HepG2 (cell line): ENCODE data around the gene MYADML2. TPM values are rescaled to one million over a fixed set of nuclear protein-coding genes. Genes with fewer than 3 reads are reported as not detected.
A peak's percentile ranks its signal among the peaks of the same experiment; 100 is the strongest.

Experiments
- ATAC-seq: fragments of 200-7000 bp; cut with Tn5 transposase; 3 replicates; pipeline ENCODE4 v1.9.1; 2020; ENCODE audit warnings: mild to moderate bottlenecking, moderate library complexity
- BruUV-seq: library from RNA; stranded (reverse); fragments of 400-500 nt; replicated peaks from 2 replicates; lab custom pipeline; 2021; lab: Mats Ljungman, UMichigan
- CTCF ChIA-PET: fragments of 300-600 bp; formaldehyde crosslinking; extraction: SDS; loops from one replicate; lab custom pipeline; 2021; ENCODE audit warnings: low total read pairs, inconsistent platforms, low intra/inter-chr PET ratio; lab: Yijun Ruan, JAX
- POLR2A ChIA-PET: fragments of 350-600 bp; sonication (Branson Sonifier 250); formaldehyde crosslinking; loops from one replicate; lab custom pipeline; 2020; ENCODE audit warnings: antibody characterized with exemption, inconsistent platforms; lab: Yijun Ruan, JAX
- DNase-seq: peaks from one replicate; pipeline ENCODE4 v3.0.0-alpha.2; 2015; ENCODE audit warnings: low spot score
- FAIRE-seq: peaks from 3 replicates; lab custom pipeline; 2011; peaks lifted over from hg19 to GRCh38; lab: Jason Lieb, UNC
- H2AFZ ChIP-seq: one replicate; pipeline ENCODE4 v1.6.1; 2011; ENCODE audit warnings: low read length, inconsistent platforms
- H3K27ac ChIP-seq: fragments of 300-600 bp; 3 replicates; pipeline ENCODE4 v1.8.0; 2011; ENCODE audit warnings: mixed run types, mild to moderate bottlenecking, mixed read lengths, low read length, inconsistent platforms; ENCODE audit not compliant: insufficient read depth; ENCODE audit errors: extremely low read length
- H3K27me3 ChIP-seq, 2 experiments: fragments of 200-600 bp in 1 of 2; 2 replicates in 1 of 2; 3 replicates in 1 of 2; pipeline versions ENCODE4 v1.6.0 to v1.8.0; 2011; ENCODE audit warnings: low read length in 2 of 2, mild to moderate bottlenecking in 2 of 2, moderate library complexity in 2 of 2, inconsistent platforms in 1 of 2; ENCODE audit not compliant: insufficient read depth in 2 of 2, control insufficient read depth in 1 of 2
- H3K36me3 ChIP-seq, 2 experiments: fragments of 200-600 bp in 1 of 2; replicated peaks in 1 of 2; 2 replicates in 1 of 2; 3 replicates in 1 of 2; pipeline versions ENCODE4 v1.5.1 to v1.8.0; 2011; ENCODE audit warnings: low read length in 2 of 2, inconsistent platforms in 1 of 2; ENCODE audit not compliant: insufficient read depth in 2 of 2, control insufficient read depth in 1 of 2
- H3K4me1 ChIP-seq: 2 replicates; pipeline ENCODE4 v1.5.1; 2012; ENCODE audit warnings: low read length, inconsistent platforms; ENCODE audit not compliant: insufficient read depth
- H3K4me2 ChIP-seq: 2 replicates; pipeline ENCODE4 v1.6.0; 2011; ENCODE audit warnings: low read depth, low read length, inconsistent platforms
- H3K4me3 ChIP-seq, 3 experiments: fragments of 200-600 bp in 1 of 3; sonication (generic), shearing (Covaris generic) in 1 of 3; replicated peaks in 1 of 3; 2 replicates each; pipeline ENCODE4 v1.5.1; 2011 to 2016; ENCODE audit warnings: low read length in 3 of 3, inconsistent platforms in 2 of 3, low read depth in 2 of 3, mild to moderate bottlenecking in 2 of 3, control low read depth in 1 of 3, mixed read lengths in 1 of 3; ENCODE audit not compliant: insufficient read depth in 1 of 3
- H3K79me2 ChIP-seq: one replicate; pipeline ENCODE4 v1.6.1; 2011; ENCODE audit warnings: low read length, inconsistent platforms; ENCODE audit not compliant: insufficient read depth
- H3K9ac ChIP-seq: 2 replicates; pipeline ENCODE4 v1.6.0; 2011; ENCODE audit warnings: mild to moderate bottlenecking, low read depth, low read length, inconsistent platforms; ENCODE audit not compliant: insufficient read depth
- H3K9me3 ChIP-seq: 2 replicates; pipeline ENCODE4 v1.5.1; 2012; ENCODE audit warnings: mild to moderate bottlenecking, low read length
- H4K20me1 ChIP-seq: 2 replicates; pipeline ENCODE4 v1.6.0; 2011; ENCODE audit warnings: inconsistent platforms, mild to moderate bottlenecking, low read length, moderate library complexity; ENCODE audit not compliant: insufficient read depth
- AGO1 ChIP-seq: fragments of 200-400 bp; formaldehyde crosslinking; IDR thresholded peaks from 2 replicates; pipeline ENCODE4 v1.6.1; 2017; ENCODE audit warnings: mild to moderate bottlenecking, low read depth, low read length, moderate library complexity; ENCODE audit not compliant: poor library complexity, severe bottlenecking
- AGO2 ChIP-seq: fragments of 200-400 bp; formaldehyde crosslinking; optimal IDR thresholded peaks from 2 replicates; pipeline ENCODE3; 2017; ENCODE audit warnings: mild to moderate bottlenecking, low read depth, low read length, moderate library complexity
- DPF2 ChIP-seq: sonication (generic); formaldehyde crosslinking; IDR thresholded peaks from 2 replicates; pipeline ENCODE4 v1.4.0; 2020; ENCODE audit warnings: mild to moderate bottlenecking, low read depth, missing genetic modification reagents, borderline replicate concordance
- KAT7 ChIP-seq: IDR thresholded peaks from 2 replicates; pipeline ENCODE4 v1.6.1; 2018; ENCODE audit warnings: borderline replicate concordance, missing compliant biosample characterization
- MAFF ChIP-seq: IDR thresholded peaks from 2 replicates; pipeline ENCODE4 v1.6.1; 2011; ENCODE audit warnings: low read depth, low read length, improper control_type of control experiment
- POLR2G ChIP-seq: fragments of 200-400 bp; formaldehyde crosslinking; IDR thresholded peaks from 2 replicates; pipeline ENCODE4 v1.6.1; 2018; ENCODE audit warnings: mild to moderate bottlenecking, low read depth, low read length, moderate library complexity
- SALL1 ChIP-seq: sonication (generic); formaldehyde crosslinking; IDR thresholded peaks from 2 replicates; pipeline ENCODE4 v1.8.0; 2022; ENCODE audit warnings: mild to moderate bottlenecking, missing genetic modification reagents
- SALL2 ChIP-seq: sonication (generic); formaldehyde crosslinking; IDR thresholded peaks from 2 replicates; pipeline ENCODE4 v1.8.1; 2023; ENCODE audit warnings: mild to moderate bottlenecking, missing genetic modification reagents, inconsistent platforms
- SSRP1 ChIP-seq: IDR thresholded peaks from 2 replicates; pipeline ENCODE4 v1.6.1; 2016; ENCODE audit warnings: control low read depth
- ZNF350 ChIP-seq: sonication (generic); formaldehyde crosslinking; IDR thresholded peaks from 2 replicates; pipeline ENCODE4 v1.4.0; 2020; ENCODE audit warnings: mild to moderate bottlenecking, low read depth, missing genetic modification reagents, borderline replicate concordance
- ZNF543 ChIP-seq: sonication (generic); formaldehyde crosslinking; IDR thresholded peaks from 2 replicates; pipeline ENCODE4 v1.4.0; 2020; ENCODE audit warnings: mild to moderate bottlenecking, missing genetic modification reagents
- ZNF772 ChIP-seq: sonication (generic); formaldehyde crosslinking; IDR thresholded peaks from 2 replicates; pipeline ENCODE4 v1.5.0; 2020; ENCODE audit warnings: mild to moderate bottlenecking, missing genetic modification reagents
- WGBS: methylation state at CpG from one replicate; pipeline ENCODE4 v1.1.6; 2017; ENCODE audit warnings: low lambda C conversion rate; 5-methylcytosine and 5-hydroxymethylcytosine counted together
- in situ Hi-C: cut with HindIII; loops from 2 replicates; pipeline ENCODE4 v1.10.0; 2017; ENCODE audit warnings: low pct_unique_long_range_greater_than_20kb; ENCODE audit not compliant: extremely low pct_ligation_motif_present
- intact Hi-C: fragments of 100-400 bp; cut with micrococcal nuclease; formaldehyde crosslinking; loops from one replicate; pipeline ENCODE4 v1.10.0; 2022; ENCODE audit not compliant: unreplicated experiment
- polyA plus RNA-seq, 8 experiments: library from polyadenylated mRNA; depleted of rRNA in 3 of 8; stranded (reverse) in 7 of 8; unstranded in 1 of 8; fragments of >200 nt; fragmentation: Illumina TruSeq in 4 of 8; extraction: Trizol in 4 of 8; gene quantifications; 2 replicates each; pipeline versions ENCODE4 v1.2.1 to v1.2.3, GENCODE V29; 2011 to 2016; ENCODE audit warnings: low read depth in 4 of 8, missing spikeins in 1 of 8, mixed read lengths in 1 of 8; ENCODE audit not compliant: insufficient read depth in 1 of 8
- total RNA-seq, 5 experiments: library from RNA; depleted of rRNA; stranded (reverse); fragments of >200 nt; fragmentation: Illumina TruSeq; extraction: Trizol; gene quantifications; 2 replicates each; pipeline ENCODE4 v1.2.3, GENCODE V29; 2016; ENCODE audit warnings: low read depth in 1 of 5
- TF ChIP-seq, protein P1 (sequence below): sonication (generic); formaldehyde crosslinking; IDR thresholded peaks from 2 replicates; pipeline ENCODE4 v1.9.0; 2022; ENCODE audit warnings: low read depth, missing genetic modification reagents
- TF ChIP-seq, protein P2 (sequence below): sonication (generic); formaldehyde crosslinking; IDR thresholded peaks from 2 replicates; pipeline ENCODE4 v1.4.0; 2020; ENCODE audit warnings: missing genetic modification reagents
- TF ChIP-seq, protein P3 (sequence below): fragments of 450-650 bp; IDR thresholded peaks from 2 replicates; pipeline ENCODE4 v1.6.1; 2016
- TF ChIP-seq, protein P4 (sequence below): sonication (generic); formaldehyde crosslinking; IDR thresholded peaks from 2 replicates; pipeline ENCODE4 v1.4.0; 2020; ENCODE audit warnings: mild to moderate bottlenecking, missing genetic modification reagents

The MYADML2 gene
- total and polyA plus RNA-seq, 2 of the 13 experiments (the other 11 are each of a cell fraction or from before 2014, with no cell fraction given), result not detected

DNA sequence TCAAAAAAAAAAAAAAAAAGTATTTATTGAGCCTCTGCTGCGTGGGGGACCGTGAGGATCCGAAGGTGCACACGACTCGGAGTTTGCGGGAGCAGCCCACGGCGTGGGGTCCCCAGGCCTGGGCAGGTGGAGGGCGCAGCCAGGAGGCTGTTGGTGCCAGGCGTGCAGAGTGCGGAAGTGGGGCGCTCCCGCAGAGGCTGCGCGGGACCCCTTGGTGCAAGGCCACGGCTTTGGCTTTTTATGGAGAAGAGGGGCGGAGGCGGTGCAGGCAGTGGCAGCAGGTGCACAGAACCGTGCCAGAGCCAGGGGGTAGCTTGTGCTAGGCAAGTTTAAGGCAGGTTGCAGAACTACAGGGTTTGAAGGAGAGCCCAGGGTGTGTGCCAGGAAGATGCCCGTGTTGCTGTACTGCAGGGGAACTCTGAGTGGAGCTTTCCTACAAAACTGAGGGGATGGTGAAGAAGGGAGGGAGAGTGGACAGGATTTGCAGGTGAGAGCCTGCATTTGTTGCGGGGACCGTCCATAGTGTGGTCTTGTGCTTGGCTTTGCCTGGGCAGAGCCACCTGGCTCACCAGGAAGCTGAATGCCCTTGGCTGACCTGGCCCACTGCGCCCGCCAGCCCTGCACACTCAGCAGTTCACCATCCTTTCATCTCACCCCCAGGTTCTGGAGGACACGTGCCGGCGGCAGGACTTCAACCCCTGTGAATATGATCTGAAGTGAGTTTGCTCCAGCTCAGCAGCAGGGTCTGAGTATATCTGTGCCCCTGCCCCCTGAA lies 31.7 kb upstream of the MYADML2 start:
- Histone ChIP-seq H3K36me3 (peaks cover 4 to 18% of the 10 kb centered on the region in 2 experiments; a peak in 4 of 5 replicates), H2AFZ (no peak overlapping the region), H3K27me3 (no peaks in the 10 kb centered on the region), H3K27ac (peak overlapping the region; percentile 85), H4K20me1 (no peaks in the 10 kb centered on the region), H3K4me1 (peaks cover 64% of the 10 kb centered on the region), H3K4me3 (peak overlapping the region; percentile 86 to 92 (median 87)), H3K4me2 (peak overlapping the region; percentile 91), H3K9me3 (peaks cover 3% of the 10 kb centered on the region; the same call in 1 of the 2 replicates), H3K9ac (peak overlapping the region; percentile 95), H3K79me2 (peaks cover 26% of the 10 kb centered on the region)
- DNase-seq (no peak), ATAC-seq (no peak), FAIRE-seq (no peak)
- TSS peak; percentile 56 for BruUV-seq
- ChIA-PET POLR2A (interaction anchor here (0.8 to 14.1 kb wide), 9 partner anchors 10 to 128 kb away, joined by 3 to 382 read pairs (median 4); partner anchors contain the start of genes CENPX, LRRC45 and NOTUM), CTCF (interaction anchor here (1.4 to 5.6 kb wide), 3 partner anchors 16 to 41 kb away, joined by 3 to 25 read pairs (median 3); partner anchors contain the start of gene NOTUM)
- 86% methylated on average over 26 of the region's 27 CpGs for WGBS
- in situ Hi-C loops, result no loop called here
- intact Hi-C loops, result loop anchor here (10.0 kb wide), 1 partner anchor 116 kb away; the partner anchor contains the start of gene FASN
- TF ChIP-seq, protein P1, sequence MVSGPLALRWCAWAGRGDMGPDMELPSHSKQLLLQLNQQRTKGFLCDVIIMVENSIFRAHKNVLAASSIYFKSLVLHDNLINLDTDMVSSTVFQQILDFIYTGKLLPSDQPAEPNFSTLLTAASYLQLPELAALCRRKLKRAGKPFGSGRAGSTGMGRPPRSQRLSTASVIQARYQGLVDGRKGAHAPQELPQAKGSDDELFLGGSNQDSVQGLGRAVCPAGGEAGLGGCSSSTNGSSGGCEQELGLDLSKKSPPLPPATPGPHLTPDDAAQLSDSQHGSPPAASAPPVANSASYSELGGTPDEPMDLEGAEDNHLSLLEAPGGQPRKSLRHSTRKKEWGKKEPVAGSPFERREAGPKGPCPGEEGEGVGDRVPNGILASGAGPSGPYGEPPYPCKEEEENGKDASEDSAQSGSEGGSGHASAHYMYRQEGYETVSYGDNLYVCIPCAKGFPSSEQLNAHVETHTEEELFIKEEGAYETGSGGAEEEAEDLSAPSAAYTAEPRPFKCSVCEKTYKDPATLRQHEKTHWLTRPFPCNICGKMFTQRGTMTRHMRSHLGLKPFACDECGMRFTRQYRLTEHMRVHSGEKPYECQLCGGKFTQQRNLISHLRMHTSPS, result peak; percentile 94
- TF ChIP-seq AGO1 (peak; percentile 47), ZNF350 (CRISPR knock-in tag) (0 out of 2 replicates have a peak, but pooled peaks have one; percentile 26), MAFF (peak; percentile 79), ZNF772 (CRISPR knock-in tag) (0 out of 2 replicates have a peak, but pooled peaks have one; percentile 25), ZNF543 (CRISPR knock-in tag) (0 out of 2 replicates have a peak, but pooled peaks have one; percentile 2), SSRP1 (CRISPR knock-in tag) (peak; percentile 27; the same call in 1 of the 2 replicates), KAT7 (CRISPR knock-in tag) (peak; percentile 45; the same call in 1 of the 2 replicates), DPF2 (CRISPR knock-in tag) (no peak), POLR2G (peak; percentile 21; the same call in 1 of the 2 replicates), AGO2 (peak; percentile 95), SALL2 (CRISPR knock-in tag) (0 out of 2 replicates have a peak, but pooled peaks have one; percentile 6), SALL1 (no peak)
- TF ChIP-seq, protein P2, sequence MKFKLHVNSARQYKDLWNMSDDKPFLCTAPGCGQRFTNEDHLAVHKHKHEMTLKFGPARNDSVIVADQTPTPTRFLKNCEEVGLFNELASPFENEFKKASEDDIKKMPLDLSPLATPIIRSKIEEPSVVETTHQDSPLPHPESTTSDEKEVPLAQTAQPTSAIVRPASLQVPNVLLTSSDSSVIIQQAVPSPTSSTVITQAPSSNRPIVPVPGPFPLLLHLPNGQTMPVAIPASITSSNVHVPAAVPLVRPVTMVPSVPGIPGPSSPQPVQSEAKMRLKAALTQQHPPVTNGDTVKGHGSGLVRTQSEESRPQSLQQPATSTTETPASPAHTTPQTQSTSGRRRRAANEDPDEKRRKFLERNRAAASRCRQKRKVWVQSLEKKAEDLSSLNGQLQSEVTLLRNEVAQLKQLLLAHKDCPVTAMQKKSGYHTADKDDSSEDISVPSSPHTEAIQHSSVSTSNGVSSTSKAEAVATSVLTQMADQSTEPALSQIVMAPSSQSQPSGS (CRISPR knock-in tag), result no peak
- TF ChIP-seq, protein P3, sequence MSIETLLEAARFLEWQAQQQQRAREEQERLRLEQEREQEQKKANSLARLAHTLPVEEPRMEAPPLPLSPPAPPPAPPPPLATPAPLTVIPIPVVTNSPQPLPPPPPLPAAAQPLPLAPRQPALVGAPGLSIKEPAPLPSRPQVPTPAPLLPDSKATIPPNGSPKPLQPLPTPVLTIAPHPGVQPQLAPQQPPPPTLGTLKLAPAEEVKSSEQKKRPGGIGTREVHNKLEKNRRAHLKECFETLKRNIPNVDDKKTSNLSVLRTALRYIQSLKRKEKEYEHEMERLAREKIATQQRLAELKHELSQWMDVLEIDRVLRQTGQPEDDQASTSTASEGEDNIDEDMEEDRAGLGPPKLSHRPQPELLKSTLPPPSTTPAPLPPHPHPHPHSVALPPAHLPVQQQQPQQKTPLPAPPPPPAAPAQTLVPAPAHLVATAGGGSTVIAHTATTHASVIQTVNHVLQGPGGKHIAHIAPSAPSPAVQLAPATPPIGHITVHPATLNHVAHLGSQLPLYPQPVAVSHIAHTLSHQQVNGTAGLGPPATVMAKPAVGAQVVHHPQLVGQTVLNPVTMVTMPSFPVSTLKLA, result no peak
- TF ChIP-seq, protein P4, sequence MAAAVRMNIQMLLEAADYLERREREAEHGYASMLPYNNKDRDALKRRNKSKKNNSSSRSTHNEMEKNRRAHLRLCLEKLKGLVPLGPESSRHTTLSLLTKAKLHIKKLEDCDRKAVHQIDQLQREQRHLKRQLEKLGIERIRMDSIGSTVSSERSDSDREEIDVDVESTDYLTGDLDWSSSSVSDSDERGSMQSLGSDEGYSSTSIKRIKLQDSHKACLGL (CRISPR knock-in tag), result 0 out of 2 replicates have a peak, but pooled peaks have one; percentile 43
